ENCODE measurements around the gene KRT9.

- TF ChIP-seq, protein P1, sequence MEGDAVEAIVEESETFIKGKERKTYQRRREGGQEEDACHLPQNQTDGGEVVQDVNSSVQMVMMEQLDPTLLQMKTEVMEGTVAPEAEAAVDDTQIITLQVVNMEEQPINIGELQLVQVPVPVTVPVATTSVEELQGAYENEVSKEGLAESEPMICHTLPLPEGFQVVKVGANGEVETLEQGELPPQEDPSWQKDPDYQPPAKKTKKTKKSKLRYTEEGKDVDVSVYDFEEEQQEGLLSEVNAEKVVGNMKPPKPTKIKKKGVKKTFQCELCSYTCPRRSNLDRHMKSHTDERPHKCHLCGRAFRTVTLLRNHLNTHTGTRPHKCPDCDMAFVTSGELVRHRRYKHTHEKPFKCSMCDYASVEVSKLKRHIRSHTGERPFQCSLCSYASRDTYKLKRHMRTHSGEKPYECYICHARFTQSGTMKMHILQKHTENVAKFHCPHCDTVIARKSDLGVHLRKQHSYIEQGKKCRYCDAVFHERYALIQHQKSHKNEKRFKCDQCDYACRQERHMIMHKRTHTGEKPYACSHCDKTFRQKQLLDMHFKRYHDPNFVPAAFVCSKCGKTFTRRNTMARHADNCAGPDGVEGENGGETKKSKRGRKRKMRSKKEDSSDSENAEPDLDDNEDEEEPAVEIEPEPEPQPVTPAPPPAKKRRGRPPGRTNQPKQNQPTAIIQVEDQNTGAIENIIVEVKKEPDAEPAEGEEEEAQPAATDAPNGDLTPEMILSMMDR (IDR thresholded peaks at IDR 0.05): no peak
- TF ChIP-seq POLR2A (IDR thresholded peaks at IDR 0.05): no peak
Measured at GRCh38 chr17:41595585-41595984, 23.7 kb upstream of the KRT9 start.
